MM.1S (cell line): ENCODE data around the gene NPEPL1.

Source experiments
- DNase-seq: peaks from one replicate; pipeline ENCODE4 v3.0.0-alpha.2; 2015
- H2AFZ ChIP-seq: fragments of 300-600 bp; sonication (generic); 2 replicates; pipeline ENCODE4 v1.6.0; 2016; ENCODE audit warnings: antibody characterized with exemption, low read length
- H3F3A ChIP-seq: fragments of 300-600 bp; sonication (generic); 2 replicates; pipeline ENCODE4 v1.6.1; 2016; ENCODE audit warnings: mild to moderate bottlenecking, antibody characterized with exemption, low read length, moderate library complexity, mixed read lengths; ENCODE audit not compliant: insufficient read depth
- H3K27ac ChIP-seq: fragments of 300-600 bp; sonication (generic); 2 replicates; pipeline ENCODE4 v1.5.1; 2016; ENCODE audit warnings: mild to moderate bottlenecking, low read length
- H3K27me3 ChIP-seq: fragments of 300-600 bp; sonication (generic); replicated peaks from 2 replicates; pipeline ENCODE4 v1.6.0; 2016; ENCODE audit warnings: low read length; ENCODE audit not compliant: insufficient read depth
- H3K36me3 ChIP-seq: fragments of 300-600 bp; sonication (generic); replicated peaks from 2 replicates; pipeline ENCODE4 v1.6.1; 2016; ENCODE audit warnings: mild to moderate bottlenecking, low read length, mixed read lengths; ENCODE audit not compliant: insufficient read depth
- H3K4me1 ChIP-seq: fragments of 300-600 bp; sonication (generic); 2 replicates; pipeline ENCODE4 v1.6.1; 2016; ENCODE audit warnings: low read length, mixed read lengths
- H3K4me2 ChIP-seq: fragments of 300-600 bp; sonication (generic); 2 replicates; pipeline ENCODE4 v1.6.0; 2016; ENCODE audit warnings: low read depth, low read length
- H3K4me3 ChIP-seq: fragments of 300-600 bp; sonication (generic); 2 replicates; pipeline ENCODE4 v1.5.1; 2016; ENCODE audit warnings: low read length, mixed read lengths
- H3K79me2 ChIP-seq: fragments of 300-600 bp; sonication (generic); 2 replicates; pipeline ENCODE4 v1.6.1; 2016; ENCODE audit warnings: mixed run types, low read length, mixed read lengths
- H3K9ac ChIP-seq: fragments of 300-600 bp; sonication (generic); 2 replicates; pipeline ENCODE4 v1.6.1; 2016; ENCODE audit warnings: low read length, mixed read lengths
- H3K9me2 ChIP-seq: fragments of 300-600 bp; sonication (generic); replicated peaks from 2 replicates; pipeline ENCODE4 v1.6.1; 2016; ENCODE audit warnings: mild to moderate bottlenecking, low read length, mixed read lengths; ENCODE audit not compliant: insufficient read depth
- H3K9me3 ChIP-seq: fragments of 300-600 bp; sonication (generic); replicated peaks from 2 replicates; pipeline ENCODE4 v1.6.1; 2016; ENCODE audit warnings: mild to moderate bottlenecking, low read length, mixed read lengths; ENCODE audit not compliant: insufficient read depth
- H4K20me1 ChIP-seq: fragments of 300-600 bp; sonication (generic); 2 replicates; pipeline ENCODE4 v1.6.1; 2016; ENCODE audit warnings: mild to moderate bottlenecking, low read length, moderate library complexity, mixed read lengths; ENCODE audit not compliant: insufficient read depth
- EZH2 ChIP-seq: fragments of 300-600 bp; sonication (generic); optimal IDR thresholded peaks from 2 replicates; pipeline ENCODE3; 2017; ENCODE audit warnings: low read depth, mild to moderate bottlenecking, antibody characterized with exemption, low read length, mixed read lengths
- EZH2phosphoT487 ChIP-seq: fragments of 300-600 bp; sonication (generic); IDR thresholded peaks from 2 replicates; pipeline ENCODE4 v1.6.1; 2018; ENCODE audit warnings: antibody characterized with exemption, low read length
- TF ChIP-seq, protein P1 (sequence below): fragments of 300-600 bp; sonication (generic); IDR thresholded peaks from 2 replicates; pipeline ENCODE4 v1.5.1; 2016; ENCODE audit warnings: antibody characterized with exemption, low read length, mixed read lengths

The NPEPL1 gene

GRCh38 chr20:58694241-58695083, 1.9 kb downstream of the NPEPL1 start:
- H3F3A ChIP-seq, result peaks cover 3% of the 10 kb centered on the region; the same call in 1 of the 2 replicates
- no peak overlapping the region for H3K9ac ChIP-seq
- no peak overlapping the region for H3K4me3 ChIP-seq
- H2AFZ ChIP-seq, result no peak overlapping the region
- no peak overlapping the region for H3K27ac ChIP-seq
- TF ChIP-seq EZH2phosphoT487, result no peak
- TF ChIP-seq, protein P1, sequence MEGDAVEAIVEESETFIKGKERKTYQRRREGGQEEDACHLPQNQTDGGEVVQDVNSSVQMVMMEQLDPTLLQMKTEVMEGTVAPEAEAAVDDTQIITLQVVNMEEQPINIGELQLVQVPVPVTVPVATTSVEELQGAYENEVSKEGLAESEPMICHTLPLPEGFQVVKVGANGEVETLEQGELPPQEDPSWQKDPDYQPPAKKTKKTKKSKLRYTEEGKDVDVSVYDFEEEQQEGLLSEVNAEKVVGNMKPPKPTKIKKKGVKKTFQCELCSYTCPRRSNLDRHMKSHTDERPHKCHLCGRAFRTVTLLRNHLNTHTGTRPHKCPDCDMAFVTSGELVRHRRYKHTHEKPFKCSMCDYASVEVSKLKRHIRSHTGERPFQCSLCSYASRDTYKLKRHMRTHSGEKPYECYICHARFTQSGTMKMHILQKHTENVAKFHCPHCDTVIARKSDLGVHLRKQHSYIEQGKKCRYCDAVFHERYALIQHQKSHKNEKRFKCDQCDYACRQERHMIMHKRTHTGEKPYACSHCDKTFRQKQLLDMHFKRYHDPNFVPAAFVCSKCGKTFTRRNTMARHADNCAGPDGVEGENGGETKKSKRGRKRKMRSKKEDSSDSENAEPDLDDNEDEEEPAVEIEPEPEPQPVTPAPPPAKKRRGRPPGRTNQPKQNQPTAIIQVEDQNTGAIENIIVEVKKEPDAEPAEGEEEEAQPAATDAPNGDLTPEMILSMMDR, result no peak
- no peak for TF ChIP-seq EZH2
- H3K27me3 ChIP-seq, result no peaks in the 10 kb centered on the region
- no peak for DNase-seq
- H3K9me2 ChIP-seq, result no peaks in the 10 kb centered on the region
- no peaks in the 10 kb centered on the region for H3K9me3 ChIP-seq
- H3K4me1 ChIP-seq, result peaks cover 4% of the 10 kb centered on the region; the same call in 1 of the 2 replicates
- no peaks in the 10 kb centered on the region for H3K36me3 ChIP-seq
- no peaks in the 10 kb centered on the region for H3K79me2 ChIP-seq
- H3K4me2 ChIP-seq, result no peak overlapping the region
- H4K20me1 ChIP-seq, result no peaks in the 10 kb centered on the region

DNA sequence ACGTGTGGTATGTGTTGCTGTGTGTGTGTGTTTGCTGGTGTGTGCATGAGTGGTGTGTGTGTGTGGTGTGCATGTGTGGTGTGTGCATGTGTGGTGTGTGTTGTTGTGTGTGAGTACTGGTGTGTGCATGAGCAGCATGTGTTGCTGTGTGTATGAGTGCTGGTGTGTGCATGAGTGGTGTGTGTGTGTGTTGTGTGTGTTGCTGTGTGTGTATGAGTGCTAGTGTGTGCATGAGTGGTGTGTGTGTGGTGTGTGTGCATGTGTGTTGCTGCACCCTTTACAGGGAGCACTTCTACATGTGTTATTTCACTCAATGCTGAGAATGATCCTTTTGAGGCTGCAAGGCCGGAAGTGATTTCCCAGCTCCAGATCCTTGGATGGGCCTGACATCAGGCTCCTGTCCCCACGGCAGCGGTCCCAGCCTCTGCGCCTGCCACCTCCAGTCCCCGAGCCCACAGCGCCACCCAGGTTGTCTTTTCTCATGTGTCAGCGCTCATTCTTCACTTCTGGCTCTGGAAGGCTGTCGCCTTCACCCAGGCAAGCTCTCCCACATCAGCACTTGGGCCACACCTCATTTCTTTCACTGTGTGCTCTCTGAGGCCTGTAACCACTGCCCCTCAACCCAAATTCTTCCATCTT, 2.6 kb downstream of the NPEPL1 start:
- no peaks in the 10 kb centered on the region for H3K79me2 ChIP-seq
- H2AFZ ChIP-seq, result no peak overlapping the region
- no peaks in the 10 kb centered on the region for H3K9me2 ChIP-seq
- no peak overlapping the region for H3K4me2 ChIP-seq
- no peaks in the 10 kb centered on the region for H4K20me1 ChIP-seq
- no peaks in the 10 kb centered on the region for H3K9me3 ChIP-seq
- TF ChIP-seq, protein P1, result no peak
- TF ChIP-seq EZH2, result no peak
- no peak for TF ChIP-seq EZH2phosphoT487
- H3K27ac ChIP-seq, result no peak overlapping the region
- H3K4me3 ChIP-seq, result no peak overlapping the region
- DNase-seq, result no peak
- no peaks in the 10 kb centered on the region for H3K27me3 ChIP-seq
- peaks cover 4% of the 10 kb centered on the region; the same call in 1 of the 2 replicates for H3K4me1 ChIP-seq
- H3K9ac ChIP-seq, result no peak overlapping the region
- no peaks in the 10 kb centered on the region for H3K36me3 ChIP-seq
- peaks cover 3% of the 10 kb centered on the region; the same call in 1 of the 2 replicates for H3F3A ChIP-seq

DNA sequence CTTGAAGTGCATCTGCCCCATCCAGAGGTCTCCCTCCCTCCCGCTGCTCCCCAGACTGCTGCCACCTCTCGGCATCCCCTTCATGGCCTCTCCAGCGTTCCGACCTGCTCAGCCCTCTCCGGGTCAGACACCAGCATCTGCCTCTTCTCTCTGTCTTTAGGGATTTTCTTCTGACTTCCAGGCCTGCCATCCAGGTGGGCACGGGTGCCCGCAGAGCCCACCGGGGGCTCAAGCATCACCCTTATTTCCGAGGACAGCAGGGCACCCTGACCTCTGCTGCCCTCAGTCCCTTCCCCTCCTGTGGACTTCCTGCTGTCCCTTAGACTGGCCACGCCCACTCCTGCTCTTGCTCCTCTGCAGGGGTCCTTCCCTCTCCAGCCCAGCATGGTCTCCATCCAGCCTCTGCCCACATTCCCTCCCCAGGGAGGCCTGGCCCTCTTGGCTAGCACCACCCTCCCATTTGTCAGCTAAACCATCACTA, 3.3 kb downstream of the NPEPL1 start:
- DNase-seq, result no peak
- Histone ChIP-seq H2AFZ (no peak overlapping the region), H3K4me2 (no peak overlapping the region), H3K4me1 (peaks cover 4% of the 10 kb centered on the region; the same call in 1 of the 2 replicates), H3K27me3 (no peaks in the 10 kb centered on the region), H3K36me3 (no peaks in the 10 kb centered on the region), H4K20me1 (no peaks in the 10 kb centered on the region), H3K79me2 (no peaks in the 10 kb centered on the region), H3K4me3 (no peak overlapping the region), H3K9me3 (no peaks in the 10 kb centered on the region), H3F3A (peaks cover 3% of the 10 kb centered on the region; the same call in 1 of the 2 replicates), H3K27ac (no peak overlapping the region), H3K9ac (no peak overlapping the region), H3K9me2 (no peaks in the 10 kb centered on the region)
- TF ChIP-seq EZH2phosphoT487 (no peak), EZH2 (no peak)
- TF ChIP-seq, protein P1, result no peak
